HG02981 (cell line): ENCODE results near the gene BCAS3.
"Not testable (repeated sequence)": the region's sequence is repeated elsewhere in the genome, so short reads cannot be mapped to it uniquely, and the experiment has no call there.

ENCODE experiments used
- ATAC-seq: cut with Tn5 transposase; IDR thresholded peaks from one replicate; pipeline ENCODE4 v1.9.1; 2021; ENCODE audit warnings: mild to moderate bottlenecking, moderate library complexity; ENCODE audit not compliant: unreplicated experiment

BCAS3 gene

DNA sequence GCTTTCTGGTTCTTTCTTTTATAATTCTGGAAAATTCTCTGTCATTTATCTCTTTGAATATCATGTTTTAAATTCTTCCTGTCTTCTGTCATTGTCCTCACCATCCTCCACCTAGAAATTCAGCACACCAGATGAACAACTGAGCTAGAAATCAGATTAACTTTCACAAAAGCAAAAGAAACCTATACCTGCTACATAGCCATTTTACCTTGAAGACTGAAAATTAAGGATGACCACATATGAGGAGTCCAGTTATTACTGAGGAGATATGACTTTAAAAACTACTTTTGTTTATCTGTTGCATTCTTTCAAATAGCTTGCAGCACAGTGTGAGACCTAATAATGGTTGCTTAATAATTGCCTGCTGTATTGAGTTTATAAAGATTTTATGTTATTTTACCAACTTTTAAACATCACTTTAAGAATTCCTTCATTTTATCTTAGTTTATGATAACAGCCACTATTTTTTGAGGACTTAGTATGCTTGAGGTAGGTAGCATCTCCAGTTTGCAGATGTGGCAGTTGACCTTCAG is 104.3 kb downstream of the BCAS3 start:
- ATAC-seq, result no peak

GRCh38 chr17:60782742-60783141 is 105.1 kb downstream of the BCAS3 start:
- no peak for ATAC-seq

GRCh38 chr17:60790205-60790604 is 112.6 kb downstream of the BCAS3 start:
- ATAC-seq, result no peak

DNA sequence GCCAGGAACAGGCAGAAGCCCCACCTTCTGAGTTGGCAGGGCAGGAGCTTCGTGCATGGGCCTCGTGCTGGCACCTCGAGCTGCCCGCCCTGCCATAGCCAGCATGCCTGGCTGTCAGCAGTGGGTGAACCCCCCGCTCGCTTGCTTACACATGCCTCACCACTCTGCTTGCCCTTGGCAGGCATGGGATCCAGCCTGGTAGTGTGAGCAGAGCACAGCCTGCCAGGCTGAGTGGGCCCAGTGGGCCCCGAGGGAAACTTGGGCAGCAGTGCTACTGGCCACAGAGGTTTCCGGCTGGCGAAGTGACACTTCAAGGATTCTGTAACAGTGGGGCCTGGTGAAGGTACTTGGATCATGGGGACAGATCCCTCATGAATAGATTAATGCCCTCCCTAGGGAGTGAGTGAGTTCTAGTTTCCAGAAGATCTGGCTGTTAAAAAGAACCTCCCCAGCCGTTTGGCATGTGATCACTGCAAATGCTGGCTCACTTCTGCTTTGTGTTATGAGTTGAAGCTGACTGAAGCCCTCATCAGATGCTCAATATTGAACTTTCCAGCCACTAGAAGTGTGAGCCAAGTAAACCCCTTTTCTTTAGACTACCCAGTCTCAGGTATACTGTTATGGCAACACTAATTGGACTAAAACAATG is 114.7 kb downstream of the BCAS3 start:
- ATAC-seq, result no peak

GRCh38 chr17:60798576-60798975 is 120.9 kb downstream of the BCAS3 start:
- no peak for ATAC-seq

GRCh38 chr17:60802377-60802776 is 124.7 kb downstream of the BCAS3 start:
- no peak for ATAC-seq

- ATAC-seq, result no peak
Measured at GRCh38 chr17:60803059-60803458, 125.4 kb downstream of the BCAS3 start.

- ATAC-seq, result no peak
Measured at GRCh38 chr17:60804831-60805230, 127.2 kb downstream of the BCAS3 start.

- ATAC-seq, result no peak
Measured at GRCh38 chr17:60809421-60809820, 131.8 kb downstream of the BCAS3 start.

- ATAC-seq, result not testable (repeated sequence)
Measured at GRCh38 chr17:60814941-60815340, 137.3 kb downstream of the BCAS3 start.

DNA sequence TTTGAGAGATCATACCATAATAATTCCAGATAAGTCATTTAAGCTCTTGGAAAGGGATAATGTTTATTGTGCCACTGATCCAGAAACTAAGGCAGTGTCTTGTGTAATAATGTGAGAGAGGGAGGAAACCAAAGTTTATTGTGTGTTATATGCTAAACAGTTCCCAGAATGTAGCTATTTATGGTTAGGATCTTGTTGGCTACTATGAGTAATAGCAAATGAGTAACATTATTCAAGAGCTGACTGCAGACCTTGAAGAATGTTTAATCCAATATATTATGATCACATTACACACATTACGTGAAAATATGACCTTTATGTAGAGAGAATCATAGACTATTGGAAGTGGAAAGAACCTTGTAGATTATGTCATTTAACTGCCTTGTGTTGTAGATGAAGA is 139.5 kb downstream of the BCAS3 start:
- no peak for ATAC-seq

DNA sequence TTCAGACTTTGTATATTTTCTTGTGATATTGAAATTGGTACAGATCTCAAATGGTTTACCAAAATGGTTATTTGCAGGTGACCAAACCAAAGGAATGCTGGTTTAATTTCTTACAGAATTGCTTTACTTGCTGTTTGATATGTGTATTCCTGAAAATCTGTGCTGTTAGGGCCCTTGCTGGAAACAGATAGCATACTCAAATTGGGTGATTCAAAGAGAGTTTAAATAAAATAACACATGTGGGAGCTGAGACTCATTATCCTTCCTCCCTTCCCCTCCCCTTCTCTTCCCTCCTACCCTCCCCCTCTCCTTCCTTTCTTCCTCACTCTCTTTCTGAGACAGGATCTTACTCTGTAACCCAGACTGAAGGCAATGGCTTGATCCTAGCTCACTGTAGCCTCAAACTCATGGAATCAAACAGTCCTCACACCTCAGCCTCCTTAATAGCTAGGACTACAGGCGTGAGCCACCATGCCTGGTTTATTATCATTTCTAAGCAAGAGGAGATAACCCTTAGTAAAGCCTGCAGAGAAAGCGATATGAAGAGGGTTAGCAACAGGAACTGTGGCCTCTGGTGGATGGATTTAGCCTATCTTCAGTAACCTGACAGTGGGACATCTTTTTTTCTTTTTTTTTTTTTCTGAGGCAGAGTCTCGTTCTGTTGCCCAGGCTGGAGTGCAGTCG is 141.9 kb downstream of the BCAS3 start:
- ATAC-seq, result no peak

GRCh38 chr17:60823515-60823914 is 145.9 kb downstream of the BCAS3 start:
- no peak for ATAC-seq

- no peak for ATAC-seq
Measured at GRCh38 chr17:60825351-60825750, 147.7 kb downstream of the BCAS3 start.

DNA sequence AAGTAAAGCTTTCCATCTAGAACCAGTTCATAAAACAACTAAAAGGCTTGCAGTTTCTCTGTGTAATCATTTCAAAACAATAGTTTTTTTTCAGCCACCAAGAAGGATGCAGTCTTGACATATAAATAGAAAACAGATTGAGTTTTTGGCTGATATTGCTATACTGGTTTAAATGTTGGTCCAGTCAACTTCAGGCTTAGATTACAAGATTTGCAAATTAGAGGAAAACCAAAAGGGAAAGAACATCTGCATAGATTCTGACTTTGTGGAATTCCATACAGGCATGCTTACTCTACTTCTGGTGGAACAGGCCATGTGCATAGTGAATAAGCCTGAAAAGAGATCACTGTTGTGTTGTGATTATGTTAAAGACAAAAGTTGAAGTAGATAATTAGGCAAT is 150.3 kb downstream of the BCAS3 start:
- no peak for ATAC-seq

DNA sequence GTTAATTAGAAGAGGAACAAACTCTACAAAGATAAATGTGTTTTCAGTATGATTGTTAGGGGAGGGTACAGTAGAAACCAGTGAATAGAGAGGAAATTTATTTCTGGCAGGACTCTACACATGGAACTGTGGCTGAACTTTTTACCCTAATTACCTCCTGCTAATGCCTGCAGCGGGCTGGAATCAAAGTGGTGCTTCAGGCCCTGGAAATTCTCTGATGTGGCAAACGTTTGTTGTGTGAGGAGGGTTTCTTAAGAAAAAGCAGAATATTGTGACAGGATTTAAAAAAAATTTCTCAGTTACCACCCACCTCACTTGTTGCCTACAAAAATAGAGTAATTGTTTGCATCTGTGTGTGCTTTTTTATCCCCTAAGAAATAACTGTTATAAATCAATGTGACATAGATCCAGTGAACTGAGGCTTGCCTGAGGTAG is 154.5 kb downstream of the BCAS3 start:
- ATAC-seq, result no peak

DNA sequence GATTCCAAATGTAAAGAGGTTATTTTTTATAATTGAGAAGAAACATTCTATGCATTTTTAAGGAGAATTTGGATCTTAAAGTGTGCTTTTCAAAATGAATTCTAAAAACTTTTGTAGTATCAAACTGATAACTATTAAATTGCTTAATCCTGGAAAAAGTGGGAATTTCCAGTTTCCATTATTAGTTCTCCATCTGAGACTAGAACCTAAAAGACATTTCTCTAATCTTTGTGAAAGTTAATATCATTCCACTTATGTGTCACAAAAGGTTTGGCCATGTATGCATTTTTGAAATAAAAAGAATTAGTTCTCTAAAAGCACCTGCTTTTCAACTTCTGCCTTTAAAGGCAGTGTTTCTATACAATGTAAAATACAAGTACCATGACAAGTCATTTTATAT is 155.0 kb downstream of the BCAS3 start:
- ATAC-seq, result no peak

DNA sequence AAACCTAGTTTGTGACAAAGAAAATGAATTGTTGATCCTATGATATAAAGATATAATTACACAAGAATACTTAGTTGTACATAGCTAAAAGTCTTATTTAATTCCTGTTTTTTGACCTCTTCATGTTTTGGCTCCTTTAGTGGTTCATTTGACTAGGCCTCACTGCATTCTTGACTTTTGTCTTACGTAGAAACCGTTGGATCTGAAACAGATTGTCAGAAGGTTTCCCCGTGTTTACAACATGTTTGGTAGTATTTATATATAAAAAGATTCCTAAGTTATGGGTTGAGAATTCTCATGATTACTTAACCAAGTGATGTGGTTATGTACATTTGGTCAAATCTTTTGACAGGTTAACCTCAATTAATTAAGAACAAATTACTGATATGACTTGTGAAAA is 162.8 kb downstream of the BCAS3 start:
- no peak for ATAC-seq

DNA sequence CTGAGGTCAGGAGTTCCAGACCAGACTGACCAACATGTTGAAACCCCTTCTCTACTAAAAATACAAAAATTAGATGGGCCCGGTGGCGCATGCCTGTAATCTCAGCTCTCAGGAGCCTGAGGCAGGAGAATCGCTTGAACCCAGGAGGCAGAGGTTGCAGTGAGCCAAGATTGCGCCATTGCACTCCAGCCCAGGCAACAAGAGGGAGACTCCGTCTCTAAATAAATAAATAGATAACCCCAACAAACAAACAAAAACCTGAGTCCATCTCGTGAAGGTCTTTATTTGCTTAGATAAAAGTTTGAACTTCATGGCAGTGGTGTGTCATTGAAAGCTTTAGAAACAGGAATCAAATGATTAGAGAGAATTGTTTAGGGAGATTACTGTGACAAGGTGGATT is 167.4 kb downstream of the BCAS3 start:
- ATAC-seq, result no peak

DNA sequence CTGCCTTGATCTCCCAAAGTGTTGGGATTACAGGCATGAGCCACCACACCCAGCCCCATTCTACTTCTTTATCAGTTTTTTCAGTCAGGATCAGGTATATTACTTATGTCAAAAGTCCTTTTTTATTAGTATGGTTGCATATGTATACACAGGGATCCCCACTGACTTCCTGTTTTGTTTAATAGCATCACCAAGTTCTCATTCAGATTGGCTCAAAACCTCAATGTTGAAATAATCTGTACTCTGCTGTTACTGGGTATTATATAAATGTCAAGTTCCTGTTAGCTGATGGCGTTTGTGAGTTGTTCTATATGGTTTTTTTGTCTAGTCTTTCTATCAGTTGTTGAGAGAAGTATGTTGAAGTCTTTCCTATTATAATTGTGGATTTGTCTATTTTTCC is 168.5 kb downstream of the BCAS3 start:
- no peak for ATAC-seq

DNA sequence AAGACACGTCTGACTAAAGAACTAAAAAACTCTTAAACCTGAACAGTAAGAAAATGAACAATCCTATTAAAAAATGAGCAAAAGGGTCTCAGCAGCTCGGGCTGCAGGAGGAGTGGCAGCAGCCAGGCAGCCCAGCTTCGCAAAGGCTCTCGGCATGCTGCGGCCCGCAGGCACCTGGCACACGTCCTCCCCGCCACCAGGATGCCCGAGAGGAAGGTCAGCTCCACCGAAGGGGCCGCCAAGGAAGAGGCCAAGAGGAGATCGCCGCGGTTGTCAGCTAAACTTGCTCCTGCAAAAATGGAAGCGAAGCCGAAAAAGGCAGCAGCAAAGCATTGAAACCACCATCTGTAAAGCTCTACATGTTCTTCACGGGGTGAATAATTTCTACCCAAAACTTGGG is 173.5 kb downstream of the BCAS3 start:
- ATAC-seq, result no peak

DNA sequence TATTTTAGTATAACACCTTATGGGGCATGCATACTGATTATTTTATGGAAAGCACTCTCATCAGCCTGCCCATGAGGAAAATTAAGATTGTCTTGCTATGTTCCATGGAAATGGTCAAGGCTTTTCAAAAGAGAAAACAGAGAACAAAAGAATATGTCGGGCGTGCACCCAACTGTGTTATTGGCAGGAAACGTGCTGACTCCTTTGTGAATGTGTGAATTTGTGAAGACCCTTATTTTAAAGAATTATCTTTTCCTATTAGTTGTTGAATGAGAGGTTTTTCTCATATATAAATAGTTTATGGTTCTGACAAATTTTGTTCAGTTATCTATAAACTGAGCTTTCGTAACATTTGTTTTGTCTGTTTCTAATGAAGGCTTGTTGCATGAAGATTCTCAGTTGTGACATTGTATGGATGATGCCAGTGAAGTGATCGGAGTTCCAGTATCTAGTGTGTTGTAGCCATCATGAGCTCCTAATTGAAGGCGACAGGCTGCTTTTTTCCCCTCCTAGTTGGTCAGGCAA is 180.0 kb downstream of the BCAS3 start:
- ATAC-seq, result no peak
